ENCODE data around the gene ZNF469. TPM values are rescaled to one million over a fixed set of nuclear protein-coding genes. Genes with fewer than 3 reads are reported as not detected.

ZNF469 gene
- total RNA-seq, 2 experiments from 2014 or later = 0.24 to 0.31 TPM

DNA sequence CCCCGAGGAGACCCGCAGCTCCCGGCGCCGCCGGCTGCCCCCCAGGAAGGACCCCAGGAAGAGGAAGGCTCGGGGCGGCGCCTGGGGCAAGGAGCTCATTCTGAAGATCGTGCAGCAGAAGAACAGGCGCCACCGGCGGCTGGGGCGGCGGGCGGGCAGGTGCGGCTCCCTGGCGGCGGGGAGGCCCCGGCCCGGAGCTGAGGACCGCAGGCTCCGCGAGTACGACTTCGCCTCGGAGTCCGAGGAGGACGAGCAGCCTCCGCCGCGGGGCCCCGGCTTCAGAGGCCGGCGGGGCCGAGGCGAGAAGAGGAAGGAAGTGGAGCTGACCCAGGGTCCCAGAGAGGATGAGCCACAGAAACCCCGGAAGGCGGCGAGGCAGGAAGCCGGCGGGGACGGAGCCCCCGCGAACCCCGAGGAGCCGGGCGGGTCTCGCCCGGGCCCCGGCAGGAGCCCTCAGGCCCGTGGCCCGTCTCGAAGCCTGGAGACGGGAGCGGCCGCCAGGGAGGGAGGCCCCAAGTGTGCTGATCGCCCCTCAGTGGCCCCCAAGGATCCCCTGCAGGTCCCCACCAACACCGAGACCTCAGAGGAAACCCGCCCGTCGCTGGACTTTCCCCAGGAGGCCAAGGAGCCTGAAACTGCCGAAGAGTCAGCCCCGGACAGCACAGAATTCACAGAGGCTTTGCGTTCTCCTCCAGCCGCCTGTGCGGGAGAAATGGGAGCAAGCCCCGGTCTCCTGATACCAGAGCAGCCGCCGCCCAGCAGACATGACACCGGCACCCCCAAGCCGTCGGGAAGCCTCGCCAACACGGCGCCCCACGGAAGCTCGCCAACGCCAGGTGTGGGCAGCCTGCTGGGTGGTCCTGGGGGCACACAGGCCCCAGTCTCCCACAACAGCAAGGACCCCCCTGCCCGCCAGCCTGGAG is 48.0 kb downstream of the ZNF469 start:
- intact Hi-C loops (cut with micrococcal nuclease) = no loop called here
- peaks cover 7% of the 10 kb centered on the region for H3K4me1 Mint-ChIP-seq (ENCODE audit: low read depth)
- no peaks in the 10 kb centered on the region for H3K36me3 Mint-ChIP-seq
- no peaks in the 10 kb centered on the region for H3K9me3 Mint-ChIP-seq
- ChIA-PET CTCF (interaction anchor here (0.5 kb wide), 1 partner anchor 652 kb away, joined by 3 read pairs; no protein-coding TSS in a partner anchor), POLR2A (interaction anchor here (0.9 kb wide), 1 partner anchor 135 kb away, joined by 3 read pairs; no protein-coding TSS in a partner anchor)
- H3K27ac Mint-ChIP-seq = no peak overlapping the region
- H3K4me3 Mint-ChIP-seq = peak overlapping the region; percentile 35
- peak; percentile 54 for DNase-seq
- H3K27me3 Mint-ChIP-seq = peaks cover 7% of the 10 kb centered on the region

DNA sequence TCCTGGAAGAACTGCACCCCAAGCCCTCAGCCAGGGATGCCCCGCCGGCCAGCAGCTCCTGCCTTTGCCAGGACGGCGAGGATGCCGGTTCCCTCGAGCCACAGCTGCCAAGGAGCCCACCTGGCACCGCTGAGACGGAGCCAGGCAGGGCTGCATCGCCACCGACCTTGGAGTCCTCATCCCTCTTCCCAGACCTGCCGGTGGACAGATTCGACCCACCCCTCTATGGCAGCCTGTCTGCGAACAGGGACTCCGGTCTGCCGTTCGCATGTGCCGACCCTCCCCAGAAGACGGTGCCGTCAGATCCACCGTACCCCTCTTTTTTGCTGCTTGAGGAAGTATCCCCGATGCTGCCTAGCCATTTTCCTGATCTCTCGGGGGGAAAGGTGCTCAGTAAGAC is 48.9 kb downstream of the ZNF469 start:
- CTCF ChIA-PET = interaction anchor here (0.5 kb wide), 1 partner anchor 653 kb away, joined by 3 read pairs; no protein-coding TSS in a partner anchor
- Mint-ChIP-seq H3K4me1 (ENCODE audit: low read depth) (peaks cover 7% of the 10 kb centered on the region), H3K27ac (no peak overlapping the region), H3K36me3 (no peaks in the 10 kb centered on the region), H3K27me3 (peaks cover 7% of the 10 kb centered on the region), H3K9me3 (no peaks in the 10 kb centered on the region), H3K4me3 (no peak overlapping the region)
- DNase-seq = no peak
- POLR2A ChIA-PET = no interaction called here
- intact Hi-C loops (cut with micrococcal nuclease) = no loop called here

DNA sequence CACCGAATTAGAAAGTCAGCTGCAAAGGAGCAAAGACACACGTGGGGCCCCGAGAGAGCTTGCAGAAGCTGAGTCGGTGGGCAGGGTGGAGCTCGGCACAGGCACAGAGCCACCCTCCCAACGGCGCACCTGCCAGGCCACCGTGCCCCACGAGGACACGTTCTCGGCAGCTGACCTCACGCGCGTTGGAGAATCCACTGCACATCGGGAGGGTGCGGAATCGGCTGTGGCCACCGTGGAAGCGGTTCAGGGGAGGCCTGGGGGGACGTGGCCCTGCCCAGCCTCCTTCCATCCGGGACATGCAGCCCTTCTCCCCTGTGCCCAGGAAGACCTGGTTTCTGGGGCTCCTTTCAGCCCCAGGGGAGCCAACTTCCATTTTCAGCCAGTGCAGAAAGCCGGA is 49.4 kb downstream of the ZNF469 start:
- Mint-ChIP-seq H3K9me3 (no peaks in the 10 kb centered on the region), H3K4me3 (no peak overlapping the region), H3K27me3 (peaks cover 7% of the 10 kb centered on the region), H3K27ac (no peak overlapping the region), H3K36me3 (no peaks in the 10 kb centered on the region), H3K4me1 (ENCODE audit: low read depth) (peaks cover 7% of the 10 kb centered on the region)
- intact Hi-C loops (cut with micrococcal nuclease) = no loop called here
- ChIA-PET POLR2A (no interaction called here), CTCF (no interaction called here)
- DNase-seq = no peak

Other genes with a start within 250 kb of the ZNF469 start
- gene ZFPM1, start 70.3 kb downstream of the ZNF469 start, total RNA-seq = 10 to 100 TPM; 11.6 to 12.0 TPM
- 10 to 100 TPM; 72.0 to 72.7 TPM for gene ZC3H18, start 187.4 kb downstream of the ZNF469 start, total RNA-seq

Data from activated CD4-positive, alpha-beta memory T cell treated with anti-CD3 and anti-CD28 coated beads for 36 hours (primary cell).